Measurements from ENCODE around the gene PTBP1.
"Not testable (repeated sequence)": the region's sequence is repeated elsewhere in the genome, so short reads cannot be mapped to it uniquely, and the experiment has no call there.

Gene PTBP1

GRCh38 chr19:835210-835810 is 38.1 kb downstream of the PTBP1 start:
- H3K79me2 ChIP-seq (ENCODE audit: insufficient read depth, low read length) = no peaks in the 10 kb centered on the region
- H4K20me1 ChIP-seq (ENCODE audit: insufficient read depth, low read length) = no peaks in the 10 kb centered on the region
- no peak overlapping the region for H3K9ac ChIP-seq (ENCODE audit: low read length)
- H3K9me2 ChIP-seq (ENCODE audit: low read depth, low read length) = no peaks in the 10 kb centered on the region
- no peak overlapping the region for H3K4me3 ChIP-seq (ENCODE audit: low read depth, low read length, poor library complexity, severe bottlenecking)
- H3K4me1 ChIP-seq (ENCODE audit: insufficient read depth, low read length, severe bottlenecking) = no peaks in the 10 kb centered on the region
- no peak overlapping the region for H3K4me2 ChIP-seq (ENCODE audit: low read length)
- no peaks in the 10 kb centered on the region for H3K36me3 ChIP-seq (ENCODE audit: insufficient read depth, low read length)
- no peaks in the 10 kb centered on the region for H3K27me3 ChIP-seq (ENCODE audit: insufficient read depth, low read length)
- H2AFZ ChIP-seq (ENCODE audit: low read length) = no peak overlapping the region
- no peaks in the 10 kb centered on the region for H3F3A ChIP-seq (ENCODE audit: insufficient read depth, low read length)
- no peak overlapping the region for H3K27ac ChIP-seq (ENCODE audit: low read depth, low read length, poor library complexity, severe bottlenecking)
- TF ChIP-seq EZH2 (IDR thresholded peaks at IDR 0.05; ENCODE audit: borderline replicate concordance, low read length) (no peak), CTCF (IDR thresholded peaks at IDR 0.05; ENCODE audit: low read length) (no peak)
- no peaks in the 10 kb centered on the region for H3K9me3 ChIP-seq (ENCODE audit: low read length)

- H3K79me2 ChIP-seq (ENCODE audit: insufficient read depth, low read length) = no peaks in the 10 kb centered on the region
- no peak within 1 kb of the TSS for H3K27ac ChIP-seq (ENCODE audit: low read depth, low read length, poor library complexity, severe bottlenecking)
- no peaks in the 10 kb centered on the region for H3F3A ChIP-seq (ENCODE audit: insufficient read depth, low read length)
- H3K9me3 ChIP-seq (ENCODE audit: low read length) = no peaks in the 10 kb centered on the region
- TF ChIP-seq CTCF (IDR thresholded peaks at IDR 0.05; ENCODE audit: low read length) (no peak), EZH2 (IDR thresholded peaks at IDR 0.05; ENCODE audit: borderline replicate concordance, low read length) (no peak)
- H3K9me2 ChIP-seq (ENCODE audit: low read depth, low read length) = no peaks in the 10 kb centered on the region
- H3K36me3 ChIP-seq (ENCODE audit: insufficient read depth, low read length) = no peaks in the 10 kb centered on the region
- no peak within 1 kb of the TSS for H2AFZ ChIP-seq (ENCODE audit: low read length)
- no peaks in the 10 kb centered on the region for H3K4me1 ChIP-seq (ENCODE audit: insufficient read depth, low read length, severe bottlenecking)
- no peaks in the 10 kb centered on the region for H4K20me1 ChIP-seq (ENCODE audit: insufficient read depth, low read length)
- H3K4me2 ChIP-seq (ENCODE audit: low read length) = no peak within 1 kb of the TSS
- peaks cover 4% of the 10 kb centered on the region; the same call in 1 of the 2 replicates for H3K27me3 ChIP-seq (ENCODE audit: insufficient read depth, low read length)
- no peak within 1 kb of the TSS for H3K9ac ChIP-seq (ENCODE audit: low read length)
- no peak within 1 kb of the TSS for H3K4me3 ChIP-seq (ENCODE audit: low read depth, low read length, poor library complexity, severe bottlenecking)
These were observed 43.4 kb downstream of the PTBP1 start, which contains the start of gene PRTN3 for GRCh38 chr19:840519-841206. PRTN3 (plus strand) TSS chr19:840999; CDS start chr19:841009, 10 bp downstream.

GRCh38 chr19:842802-843179 is 45.5 kb downstream of the PTBP1 start:
- H3K4me1 ChIP-seq (ENCODE audit: insufficient read depth, low read length, severe bottlenecking); H3K27me3 ChIP-seq (ENCODE audit: insufficient read depth, low read length); H3K4me3 ChIP-seq (ENCODE audit: low read depth, low read length, poor library complexity, severe bottlenecking); H3K27ac ChIP-seq (ENCODE audit: low read depth, low read length, poor library complexity, severe bottlenecking); H3K9me3 ChIP-seq (ENCODE audit: low read length); H2AFZ ChIP-seq (ENCODE audit: low read length); H3F3A ChIP-seq (ENCODE audit: insufficient read depth, low read length); H3K36me3 ChIP-seq (ENCODE audit: insufficient read depth, low read length); H4K20me1 ChIP-seq (ENCODE audit: insufficient read depth, low read length); H3K4me2 ChIP-seq (ENCODE audit: low read length); H3K9me2 ChIP-seq (ENCODE audit: low read depth, low read length); H3K79me2 ChIP-seq (ENCODE audit: insufficient read depth, low read length); H3K9ac ChIP-seq (ENCODE audit: low read length): not testable (repeated sequence)
